Measurements from ENCODE around the gene FLNC. TPM values are rescaled to one million over a fixed set of nuclear protein-coding genes. Genes with fewer than 3 reads are reported as not detected.
A peak's percentile ranks its signal among the peaks of the same experiment; 100 is the strongest.

Gene FLNC
- total RNA-seq, 4 donors from 2014 or later: 5.7 to 12.6 (median 9.3) TPM

- Histone ChIP-seq H3K4me3 (replicated peaks in 1 of 3) (no peak overlapping the region), H3K27me3 (no peaks in the 10 kb centered on the region), H3K36me3 (no peaks in the 10 kb centered on the region), H3K27ac (no peak overlapping the region), H3K9me3 (no peaks in the 10 kb centered on the region), H3K4me1 (no peaks in the 10 kb centered on the region)
- DNase-seq: no peak
- TF ChIP-seq POLR2A (IDR thresholded peaks at IDR 0.05): no peak
- TF ChIP-seq CTCF (IDR thresholded peaks at IDR 0.05): no peak
- 81 to 91% methylated on average over 15 of the region's 17 CpGs for WGBS, 2 donors
- intact Hi-C loops (cut with DNase I): no loop called here
Observed at GRCh38 chr7:128841171-128841690, 11.0 kb downstream of the FLNC start.

GRCh38 chr7:128841921-128842673 is 11.9 kb downstream of the FLNC start:
- H3K9me3 ChIP-seq: no peaks in the 10 kb centered on the region
- peak; percentile 26 to 32 for DNase-seq
- no peak overlapping the region for H3K4me3 ChIP-seq (replicated peaks in 1 of 3)
- H3K36me3 ChIP-seq: no peaks in the 10 kb centered on the region
- peak; percentile 25 to 71 (median 39) for TF ChIP-seq CTCF (IDR thresholded peaks at IDR 0.05)
- TF ChIP-seq POLR2A (IDR thresholded peaks at IDR 0.05): no peak
- no peaks in the 10 kb centered on the region for H3K4me1 ChIP-seq
- WGBS, 2 donors: 43 to 87% methylated on average over 13 to 16 of the region's 35 CpGs
- H3K27me3 ChIP-seq: no peaks in the 10 kb centered on the region
- intact Hi-C loops (cut with DNase I): no loop called here
- H3K27ac ChIP-seq: no peak overlapping the region

- no peaks in the 10 kb centered on the region for H3K9me3 ChIP-seq
- H3K27me3 ChIP-seq: no peaks in the 10 kb centered on the region
- 95 to 96% methylated on average over 29 to 38 of the region's 38 CpGs for WGBS, 2 donors
- no peak for TF ChIP-seq CTCF (IDR thresholded peaks at IDR 0.05)
- no peak for TF ChIP-seq POLR2A (IDR thresholded peaks at IDR 0.05)
- no peaks in the 10 kb centered on the region for H3K4me1 ChIP-seq
- no peak for DNase-seq
- H3K4me3 ChIP-seq (replicated peaks in 1 of 3): no peak overlapping the region
- no peaks in the 10 kb centered on the region for H3K36me3 ChIP-seq
- no peak overlapping the region for H3K27ac ChIP-seq
- intact Hi-C loops (cut with DNase I): no loop called here
Observed at GRCh38 chr7:128842674-128843641, 12.8 kb downstream of the FLNC start.

GRCh38 chr7:128843938-128844621 is 13.9 kb downstream of the FLNC start:
- H3K36me3 ChIP-seq: no peaks in the 10 kb centered on the region
- 89 to 97% methylated on average over 7 to 11 of the region's 17 CpGs for WGBS, 2 donors
- H3K27ac ChIP-seq: no peak overlapping the region
- H3K4me1 ChIP-seq: no peaks in the 10 kb centered on the region
- H3K9me3 ChIP-seq: no peaks in the 10 kb centered on the region
- no peak for DNase-seq
- intact Hi-C loops (cut with DNase I): no loop called here
- TF ChIP-seq POLR2A (IDR thresholded peaks at IDR 0.05) (no peak), CTCF (IDR thresholded peaks at IDR 0.05) (no peak)
- H3K4me3 ChIP-seq (replicated peaks in 1 of 3): no peak overlapping the region
- no peaks in the 10 kb centered on the region for H3K27me3 ChIP-seq
